Upper lobe of right lung (tissue), 1 donor: ENCODE data around the gene SLC22A14. TPM values are rescaled to one million over a fixed set of nuclear protein-coding genes. Genes with fewer than 3 reads are reported as not detected.

Source experiments
- ATAC-seq: fragments of 200-7000 bp; cut with Tn5 transposase; one replicate; pipeline ENCODE4 v1.9.1; 2020; ENCODE audit warnings: mild to moderate bottlenecking, moderate library complexity
- DNase-seq: peaks from one replicate; pipeline ENCODE4 v3.0.0-alpha.2; 2020
- H3K27ac ChIP-seq: fragments of 200-600 bp; one replicate; pipeline ENCODE4 v1.8.0; 2022
- H3K27me3 ChIP-seq: fragments of 200-600 bp; one replicate; pipeline ENCODE4 v1.8.0; 2022; ENCODE audit warnings: mild to moderate bottlenecking
- H3K36me3 ChIP-seq: fragments of 200-600 bp; one replicate; pipeline ENCODE4 v1.8.0; 2022
- H3K4me1 ChIP-seq: fragments of 200-600 bp; one replicate; pipeline ENCODE4 v1.8.0; 2022
- H3K4me3 ChIP-seq: fragments of 200-600 bp; one replicate; pipeline ENCODE4 v1.8.0; 2022; ENCODE audit warnings: mild to moderate bottlenecking
- H3K9me3 ChIP-seq: fragments of 200-600 bp; one replicate; pipeline ENCODE4 v1.8.0; 2022
- intact Hi-C: fragments of 100-400 bp; cut with DNase I; formaldehyde crosslinking; loops from one replicate; pipeline ENCODE4 v1.11.0; 2022
- total RNA-seq: library from RNA; stranded (reverse); fragmentation: NEBNext Ultra II Directional; extraction: Animal tissue kit (Norgen Biotek cat#: 25700); gene quantifications from one replicate; pipeline ENCODE4 v1.2.1, GENCODE V29; 2021
- TF ChIP-seq, protein P1 (sequence below): fragments of 200-600 bp; IDR thresholded peaks from one replicate; pipeline ENCODE4 v1.8.0; 2022; ENCODE audit warnings: antibody characterized with exemption
- donor health status: DM: no; HTN: yes; CAD: no; lungs with severe emphysema.

The SLC22A14 gene
- total RNA-seq, 1 donor from 2014 or later = 0.20 TPM

DNA sequence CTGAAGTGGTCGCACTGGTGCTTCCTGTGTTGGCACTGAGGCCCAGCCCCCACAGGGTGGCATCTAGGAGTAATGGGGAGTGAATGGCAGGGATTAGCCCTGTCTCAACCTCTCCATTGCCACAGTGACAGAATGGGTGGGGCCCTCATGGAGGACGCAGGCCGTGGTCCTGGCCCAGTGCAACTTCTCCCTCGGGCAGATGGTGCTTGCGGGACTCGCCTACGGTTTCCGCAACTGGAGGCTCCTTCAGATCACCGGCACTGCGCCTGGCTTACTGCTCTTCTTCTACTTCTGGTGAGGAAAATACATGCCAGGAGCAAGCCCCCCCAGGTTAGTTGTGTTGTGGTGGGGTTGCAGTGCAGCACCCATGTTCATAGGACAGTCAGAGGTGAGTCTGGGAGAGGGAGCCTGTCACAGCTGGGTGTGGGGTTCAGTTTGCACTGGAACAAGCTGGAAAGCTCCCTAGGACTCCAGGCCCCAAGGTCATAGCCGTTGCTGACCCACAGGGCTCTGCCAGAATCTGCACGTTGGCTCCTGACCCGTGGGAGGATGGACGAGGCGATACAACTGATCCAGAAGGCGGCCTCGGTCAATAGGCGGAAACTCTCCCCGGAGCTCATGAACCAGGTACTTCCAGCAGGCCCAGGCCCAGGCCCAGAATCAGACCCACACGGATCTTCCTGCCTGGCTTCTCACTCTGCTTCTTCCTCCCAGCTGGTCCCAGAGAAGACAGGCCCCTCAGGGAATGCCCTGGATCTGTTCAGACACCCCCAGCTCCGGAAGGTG lies 7.0 kb upstream of the SLC22A14 start:
- intact Hi-C loops = no loop called here
- Histone ChIP-seq H3K27ac (no peak overlapping the region), H3K9me3 (no peaks in the 10 kb centered on the region), H3K27me3 (no peaks in the 10 kb centered on the region), H3K4me1 (no peaks in the 10 kb centered on the region), H3K36me3 (no peaks in the 10 kb centered on the region), H3K4me3 (no peak overlapping the region)
- TF ChIP-seq, protein P1, sequence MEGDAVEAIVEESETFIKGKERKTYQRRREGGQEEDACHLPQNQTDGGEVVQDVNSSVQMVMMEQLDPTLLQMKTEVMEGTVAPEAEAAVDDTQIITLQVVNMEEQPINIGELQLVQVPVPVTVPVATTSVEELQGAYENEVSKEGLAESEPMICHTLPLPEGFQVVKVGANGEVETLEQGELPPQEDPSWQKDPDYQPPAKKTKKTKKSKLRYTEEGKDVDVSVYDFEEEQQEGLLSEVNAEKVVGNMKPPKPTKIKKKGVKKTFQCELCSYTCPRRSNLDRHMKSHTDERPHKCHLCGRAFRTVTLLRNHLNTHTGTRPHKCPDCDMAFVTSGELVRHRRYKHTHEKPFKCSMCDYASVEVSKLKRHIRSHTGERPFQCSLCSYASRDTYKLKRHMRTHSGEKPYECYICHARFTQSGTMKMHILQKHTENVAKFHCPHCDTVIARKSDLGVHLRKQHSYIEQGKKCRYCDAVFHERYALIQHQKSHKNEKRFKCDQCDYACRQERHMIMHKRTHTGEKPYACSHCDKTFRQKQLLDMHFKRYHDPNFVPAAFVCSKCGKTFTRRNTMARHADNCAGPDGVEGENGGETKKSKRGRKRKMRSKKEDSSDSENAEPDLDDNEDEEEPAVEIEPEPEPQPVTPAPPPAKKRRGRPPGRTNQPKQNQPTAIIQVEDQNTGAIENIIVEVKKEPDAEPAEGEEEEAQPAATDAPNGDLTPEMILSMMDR = no peak
- no peak for ATAC-seq
- DNase-seq = no peak

DNA sequence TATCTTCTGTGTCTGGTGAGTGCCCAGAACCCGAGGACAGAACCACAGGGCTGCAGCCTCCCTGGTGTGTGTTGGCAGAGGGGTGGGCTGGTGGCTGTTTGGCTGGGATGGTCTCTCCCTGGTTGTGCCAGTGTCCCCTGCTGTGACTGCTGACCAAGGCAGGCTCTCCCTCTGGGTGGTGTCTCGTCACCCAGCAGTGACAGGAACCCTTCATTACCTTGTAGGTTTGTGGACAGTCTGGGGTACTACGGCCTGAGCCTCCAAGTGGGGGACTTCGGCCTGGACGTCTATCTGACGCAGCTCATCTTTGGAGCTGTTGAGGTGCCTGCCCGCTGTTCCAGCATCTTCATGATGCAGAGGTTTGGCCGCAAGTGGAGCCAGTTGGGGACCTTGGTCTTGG lies 6.4 kb upstream of the SLC22A14 start:
- DNase-seq = no peak
- H3K9me3 ChIP-seq = no peaks in the 10 kb centered on the region
- H3K4me3 ChIP-seq = no peak overlapping the region
- no peak overlapping the region for H3K27ac ChIP-seq
- no peaks in the 10 kb centered on the region for H3K36me3 ChIP-seq
- TF ChIP-seq, protein P1 = no peak
- intact Hi-C loops = no loop called here
- H3K4me1 ChIP-seq = no peaks in the 10 kb centered on the region
- ATAC-seq = no peak
- no peaks in the 10 kb centered on the region for H3K27me3 ChIP-seq

- Histone ChIP-seq H3K27me3 (no peaks in the 10 kb centered on the region), H3K4me3 (no peak overlapping the region), H3K9me3 (no peaks in the 10 kb centered on the region), H3K27ac (no peak overlapping the region), H3K4me1 (no peaks in the 10 kb centered on the region), H3K36me3 (no peaks in the 10 kb centered on the region)
- ATAC-seq (no peak), DNase-seq (no peak)
- intact Hi-C loops = no loop called here
- TF ChIP-seq, protein P1 = no peak
Observed at GRCh38 chr3:38276081-38276916, 5.8 kb upstream of the SLC22A14 start.

- intact Hi-C loops = no loop called here
- no peak for DNase-seq
- no peak for ATAC-seq
Observed at GRCh38 chr3:38276917-38277630, 5.0 kb upstream of the SLC22A14 start.

DNA sequence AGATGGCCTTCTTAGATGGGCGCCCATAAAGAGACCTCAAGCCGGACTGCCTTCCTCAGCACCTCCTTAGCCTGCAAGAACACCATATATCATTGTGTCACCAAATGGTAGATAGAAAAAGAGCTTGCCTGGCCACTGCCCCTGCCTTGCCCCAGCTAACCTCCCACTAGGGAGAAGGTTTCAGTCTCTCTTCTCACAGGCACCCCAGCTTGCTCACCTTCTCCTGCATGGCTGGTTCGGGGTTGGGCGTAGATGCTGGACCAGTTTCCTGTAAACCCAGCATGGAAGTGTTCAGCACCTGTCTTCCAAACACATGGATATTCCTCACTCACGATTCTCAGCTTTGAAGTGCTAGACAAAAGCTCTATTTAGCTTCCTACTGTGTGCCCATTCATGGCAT lies 3.3 kb upstream of the SLC22A14 start:
- Histone ChIP-seq H3K4me1 (no peaks in the 10 kb centered on the region), H3K4me3 (no peak overlapping the region), H3K9me3 (no peaks in the 10 kb centered on the region), H3K27ac (no peak overlapping the region), H3K27me3 (no peaks in the 10 kb centered on the region), H3K36me3 (no peaks in the 10 kb centered on the region)
- DNase-seq (no peak), ATAC-seq (no peak)
- TF ChIP-seq, protein P1 = no peak
- intact Hi-C loops = no loop called here

More at GRCh38 chr3:38276917-38277630, 5.0 kb upstream of the SLC22A14 start:
- TF ChIP-seq, protein P1 = no peak
- no peak overlapping the region for H3K27ac ChIP-seq
- no peaks in the 10 kb centered on the region for H3K27me3 ChIP-seq
- no peaks in the 10 kb centered on the region for H3K4me1 ChIP-seq
- no peaks in the 10 kb centered on the region for H3K36me3 ChIP-seq
- H3K9me3 ChIP-seq = no peaks in the 10 kb centered on the region
- no peak overlapping the region for H3K4me3 ChIP-seq
